ENCODE results near the gene NR1I3. TPM values are rescaled to one million over a fixed set of nuclear protein-coding genes. Genes with fewer than 3 reads are reported as not detected.

Gene NR1I3
- total RNA-seq, 1 experiment from 2014 or later = not detected

DNA sequence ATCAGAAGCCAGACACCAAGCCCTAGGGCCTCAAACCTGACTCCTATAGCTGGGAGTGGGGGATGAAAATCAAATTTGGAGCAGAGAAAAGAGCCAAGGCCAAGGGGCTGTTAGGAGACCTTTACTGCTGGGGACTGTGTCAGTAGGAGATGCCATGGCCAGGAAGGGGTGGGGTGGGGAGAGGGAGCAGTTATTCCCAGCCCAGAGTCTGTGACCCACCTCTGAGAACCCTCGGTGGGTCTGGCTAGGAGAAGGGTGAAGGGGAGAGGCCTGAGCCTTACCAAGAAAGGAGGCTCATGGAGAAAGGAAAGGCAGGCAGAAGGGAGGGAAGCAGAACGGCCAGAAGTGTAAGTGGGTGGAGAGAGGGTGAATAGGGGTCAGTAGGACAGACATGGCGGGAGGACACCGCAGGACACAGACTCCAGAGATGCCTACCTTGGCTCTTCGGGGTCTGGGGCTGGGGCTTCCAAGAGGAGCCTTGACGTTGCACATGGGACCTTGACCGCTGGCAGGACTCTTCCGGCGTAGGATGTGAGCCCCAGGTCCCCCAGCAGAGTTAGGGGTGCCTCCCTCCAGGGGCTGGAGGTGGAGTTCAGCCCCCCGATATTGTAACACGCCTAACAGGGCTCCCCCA is 40.3 kb downstream of the NR1I3 start:
- Histone ChIP-seq H3K27me3 (ENCODE audit: insufficient read depth, low read depth) (no peaks in the 10 kb centered on the region), H3K4me3 (no peak overlapping the region), H3F3A (ENCODE audit: insufficient read depth, low read depth) (peaks cover 10% of the 10 kb centered on the region; the same call in 1 of the 2 replicates), H3K27ac (no peak overlapping the region), H3K79me2 (ENCODE audit: low read depth) (peaks cover 3% of the 10 kb centered on the region; the same call in 1 of the 2 replicates), H4K20me1 (ENCODE audit: insufficient read depth) (no peaks in the 10 kb centered on the region), H3K4me2 (peak overlapping the region; percentile 54), H3K9me3 (ENCODE audit: insufficient read depth, low read depth) (no peaks in the 10 kb centered on the region), H3K4me1 (replicated peaks; ENCODE audit: insufficient read depth) (peaks cover 13% of the 10 kb centered on the region), H3K36me3 (ENCODE audit: low read depth) (no peaks in the 10 kb centered on the region), H3K9me2 (ENCODE audit: insufficient read depth) (no peaks in the 10 kb centered on the region), H2AFZ (no peak overlapping the region)
- TF ChIP-seq EZH2 (IDR thresholded peaks at IDR 0.05; ENCODE audit: low read depth) = no peak
- no peak for TF ChIP-seq CTCF (conservative IDR thresholded peaks at IDR 0.05)
- POLR2A ChIA-PET (ENCODE audit: unreplicated experiment) = no interaction called here
- DNase-seq = no peak
- intact Hi-C loops (cut with micrococcal nuclease; ENCODE audit: unreplicated experiment) = no loop called here
- no TSS peak for BruUV-seq (replicated peaks)
- CTCF ChIA-PET = interaction anchor here (0.7 to 1.1 kb wide), 2 partner anchors 28 to 192 kb away, joined by 3 read pairs; partner anchors contain the start of gene TOMM40L

GRCh38 chr1:161196521-161197451 is 41.2 kb downstream of the NR1I3 start:
- no peaks in the 10 kb centered on the region for H3K9me3 ChIP-seq (ENCODE audit: insufficient read depth, low read depth)

More at GRCh38 chr1:161196521-161197451, 41.2 kb downstream of the NR1I3 start:
- H3K79me2 ChIP-seq (ENCODE audit: low read depth) = no peaks in the 10 kb centered on the region
- no peaks in the 10 kb centered on the region for H3K9me2 ChIP-seq (ENCODE audit: insufficient read depth)
- no TSS peak for BruUV-seq (replicated peaks)
- no peaks in the 10 kb centered on the region for H3K36me3 ChIP-seq (ENCODE audit: low read depth)
- peaks cover 13% of the 10 kb centered on the region for H3K4me1 ChIP-seq (replicated peaks; ENCODE audit: insufficient read depth)
- TF ChIP-seq CTCF (conservative IDR thresholded peaks at IDR 0.05) = no peak
- TF ChIP-seq EZH2 (IDR thresholded peaks at IDR 0.05; ENCODE audit: low read depth) = no peak
- no peak overlapping the region for H3K4me3 ChIP-seq
- ChIA-PET CTCF (no interaction called here), POLR2A (ENCODE audit: unreplicated experiment) (no interaction called here)
- intact Hi-C loops (cut with micrococcal nuclease; ENCODE audit: unreplicated experiment) = no loop called here
- no peaks in the 10 kb centered on the region for H4K20me1 ChIP-seq (ENCODE audit: insufficient read depth)
- no peak overlapping the region for H3K27ac ChIP-seq
- no peaks in the 10 kb centered on the region for H3K27me3 ChIP-seq (ENCODE audit: insufficient read depth, low read depth)
- DNase-seq = no peak
- H3K4me2 ChIP-seq = no peak overlapping the region
- peaks cover 5% of the 10 kb centered on the region; the same call in 1 of the 2 replicates for H3F3A ChIP-seq (ENCODE audit: insufficient read depth, low read depth)
- no peak overlapping the region for H2AFZ ChIP-seq

Data from PC-9 (cell line).